ENCODE data around the gene CTSD. TPM values are rescaled to one million over a fixed set of nuclear protein-coding genes. Genes with fewer than 3 reads are reported as not detected.

CTSD gene
- total RNA-seq, 5 donors from 2014 or later (not counting 1 experiment from before 2014, with no cell fraction given) = 91.9 to 187 (median 163) TPM

GRCh38 chr11:1761110-1761856, 2.4 kb downstream of the CTSD start:
- ATAC-seq (replicated peaks in 1 of 4) = no peak
- no peaks in the 10 kb centered on the region for H3K36me3 Mint-ChIP-seq
- no peaks in the 10 kb centered on the region for H3K27me3 Mint-ChIP-seq
- Histone ChIP-seq H3K27ac (ENCODE audit: low read length) (no peak overlapping the region), H3K9me3 (no peaks in the 10 kb centered on the region), H3K36me3 (ENCODE audit: control insufficient read depth in 2 of 2, extremely low read depth in 1 of 2, insufficient read depth in 1 of 2, low read length in 1 of 2) (peaks cover 4 to 27% of the 10 kb centered on the region in 2 donors), H3K4me1 (ENCODE audit: control insufficient read depth in 1 of 2, extremely low read depth in 1 of 2, insufficient read depth in 2 of 2, low read length in 2 of 2) (peaks cover 36 to 79% of the 10 kb centered on the region in 2 experiments), H3K27me3 (replicated peaks in 1 of 2; ENCODE audit: control insufficient read depth in 2 of 2, extremely low read depth in 1 of 2, insufficient read depth in 2 of 2, low read length in 1 of 2) (no peaks in the 10 kb centered on the region), H3K4me3 (ENCODE audit: control insufficient read depth in 1 of 2, extremely low read depth in 1 of 2, low read length in 1 of 2) (peak overlapping the region in 1 of 2 donors; percentile 74)
- peaks cover 50 to 71% (median 64%) of the 10 kb centered on the region in 3 donors for H3K4me1 Mint-ChIP-seq
- peak overlapping the region; percentile 82 to 87 for H3K27ac Mint-ChIP-seq
- CTCF ChIA-PET = no interaction called here
- DNase-seq = no peak
- H3K9me3 Mint-ChIP-seq = no peaks in the 10 kb centered on the region
- H3K4me3 Mint-ChIP-seq = peak overlapping the region; percentile 73 to 92 (median 80)
- 94% methylated on average over 26 of the region's 28 CpGs for WGBS (ENCODE audit: insufficient coverage)
- POLR2A ChIA-PET = no interaction called here

DNA sequence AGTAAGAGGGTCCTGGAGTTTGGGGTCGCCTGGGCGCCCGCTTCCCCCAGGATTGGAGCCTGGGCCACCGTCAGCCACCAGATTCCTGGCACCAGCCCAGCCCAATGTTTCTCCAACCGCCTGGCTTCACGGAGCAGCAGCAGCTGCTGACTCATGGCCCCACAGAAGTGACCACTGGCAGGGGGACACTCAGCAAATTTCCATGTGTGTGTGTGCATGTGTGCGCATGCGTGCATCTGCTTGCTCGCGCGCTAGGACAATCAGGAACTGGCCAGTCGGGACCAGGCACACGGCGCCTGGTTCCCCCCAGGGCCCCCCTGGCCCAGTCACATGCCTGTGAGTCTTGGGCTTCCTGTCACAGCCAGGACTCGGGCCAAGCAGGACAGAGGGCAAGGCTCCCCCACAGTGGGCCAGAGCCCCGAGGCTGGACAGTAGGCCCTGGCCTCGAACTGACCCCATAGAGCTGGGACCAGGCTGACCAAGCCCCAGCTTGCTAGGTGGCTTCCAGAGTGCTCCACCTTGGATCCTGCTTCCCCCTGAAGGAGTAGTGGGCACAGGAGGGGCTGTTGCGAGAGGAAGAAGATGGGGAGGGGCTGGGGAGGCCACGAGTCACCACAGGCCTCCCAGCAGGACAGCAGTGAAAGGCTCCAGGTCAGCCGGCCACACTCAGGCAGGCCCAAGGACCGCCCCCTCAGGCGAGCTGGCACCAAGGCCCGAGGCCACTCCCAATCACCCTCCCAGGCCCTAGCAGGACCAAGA, 3.2 kb downstream of the CTSD start:
- no peaks in the 10 kb centered on the region for H3K9me3 ChIP-seq
- Mint-ChIP-seq H3K9me3 (no peaks in the 10 kb centered on the region), H3K27ac (peak overlapping the region in 1 of 2 donors; percentile 16), H3K4me3 (peak overlapping the region in 2 of 3 donors; percentile 28 to 92), H3K27me3 (no peaks in the 10 kb centered on the region), H3K36me3 (peaks cover 5% of the 10 kb centered on the region), H3K4me1 (peaks cover 57 to 79% (median 71%) of the 10 kb centered on the region in 3 donors)
- WGBS (ENCODE audit: insufficient coverage) = 85% methylated on average over 17 of the region's 23 CpGs
- no peak overlapping the region for H3K4me3 ChIP-seq (ENCODE audit: control insufficient read depth in 1 of 2, extremely low read depth in 1 of 2, low read length in 1 of 2)
- DNase-seq (peak in 1 of 35 experiments; percentile 43), ATAC-seq (replicated peaks in 1 of 4) (no peak)
- H3K27ac ChIP-seq (ENCODE audit: low read length) = no peak overlapping the region
- no peaks in the 10 kb centered on the region for H3K27me3 ChIP-seq (replicated peaks in 1 of 2; ENCODE audit: control insufficient read depth in 2 of 2, extremely low read depth in 1 of 2, insufficient read depth in 2 of 2, low read length in 1 of 2)
- peaks cover 4 to 29% of the 10 kb centered on the region in 2 donors for H3K36me3 ChIP-seq (ENCODE audit: control insufficient read depth in 2 of 2, extremely low read depth in 1 of 2, insufficient read depth in 1 of 2, low read length in 1 of 2)
- POLR2A ChIA-PET = no interaction called here
- peaks cover 43 to 86% of the 10 kb centered on the region in 2 experiments for H3K4me1 ChIP-seq (ENCODE audit: control insufficient read depth in 1 of 2, extremely low read depth in 1 of 2, insufficient read depth in 2 of 2, low read length in 2 of 2)
- CTCF ChIA-PET = no interaction called here

GRCh38 chr11:1759851-1760220, 3.9 kb downstream of the CTSD start:
- ATAC-seq (replicated peaks in 1 of 4) (no peak), DNase-seq (no peak)
- Histone ChIP-seq H3K27me3 (replicated peaks in 1 of 2; ENCODE audit: control insufficient read depth in 2 of 2, extremely low read depth in 1 of 2, insufficient read depth in 2 of 2, low read length in 1 of 2) (peaks cover 0 to 5% of the 10 kb centered on the region in 2 experiments), H3K4me3 (ENCODE audit: control insufficient read depth in 1 of 2, extremely low read depth in 1 of 2, low read length in 1 of 2) (no peak overlapping the region), H3K36me3 (ENCODE audit: control insufficient read depth in 2 of 2, extremely low read depth in 1 of 2, insufficient read depth in 1 of 2, low read length in 1 of 2) (peaks cover 4 to 35% of the 10 kb centered on the region in 2 donors), H3K27ac (ENCODE audit: low read length) (peak overlapping the region; percentile 36), H3K9me3 (no peaks in the 10 kb centered on the region), H3K4me1 (ENCODE audit: control insufficient read depth in 1 of 2, extremely low read depth in 1 of 2, insufficient read depth in 2 of 2, low read length in 2 of 2) (peaks cover 50 to 93% of the 10 kb centered on the region in 2 experiments)
- ChIA-PET CTCF (no interaction called here), POLR2A (no interaction called here)
- peak overlapping the region; percentile 58 to 61 for H3K27ac Mint-ChIP-seq
- no peaks in the 10 kb centered on the region for H3K27me3 Mint-ChIP-seq
- WGBS (ENCODE audit: insufficient coverage) = 30% methylated on average over 5 of the region's 5 CpGs
- peaks cover 64 to 86% (median 78%) of the 10 kb centered on the region in 3 donors for H3K4me1 Mint-ChIP-seq
- H3K9me3 Mint-ChIP-seq = no peaks in the 10 kb centered on the region
- H3K36me3 Mint-ChIP-seq = peaks cover 10% of the 10 kb centered on the region
- H3K4me3 Mint-ChIP-seq = peak overlapping the region in 1 of 3 donors; percentile 92

GRCh38 chr11:1759151-1759850, 4.4 kb downstream of the CTSD start:
- whole genome bisulfite sequencing (ENCODE audit: insufficient coverage) = 85% methylated on average over 20 of the region's 23 CpGs
- Histone ChIP-seq H3K27ac (ENCODE audit: low read length) (peak overlapping the region; percentile 75), H3K4me3 (ENCODE audit: control insufficient read depth in 1 of 2, extremely low read depth in 1 of 2, low read length in 1 of 2) (peak overlapping the region in 1 of 2 donors; percentile 3), H3K4me1 (ENCODE audit: control insufficient read depth in 1 of 2, extremely low read depth in 1 of 2, insufficient read depth in 2 of 2, low read length in 2 of 2) (peaks cover 53 to 93% of the 10 kb centered on the region in 2 experiments), H3K36me3 (ENCODE audit: control insufficient read depth in 2 of 2, extremely low read depth in 1 of 2, insufficient read depth in 1 of 2, low read length in 1 of 2) (peaks cover 4 to 40% of the 10 kb centered on the region in 2 donors), H3K27me3 (replicated peaks in 1 of 2; ENCODE audit: control insufficient read depth in 2 of 2, extremely low read depth in 1 of 2, insufficient read depth in 2 of 2, low read length in 1 of 2) (peaks cover 0 to 8% of the 10 kb centered on the region in 2 experiments), H3K9me3 (no peaks in the 10 kb centered on the region)
- Mint-ChIP-seq H3K27ac (peak overlapping the region; percentile 90 to 91), H3K27me3 (no peaks in the 10 kb centered on the region), H3K4me1 (peaks cover 70 to 83% (median 77%) of the 10 kb centered on the region in 3 donors), H3K36me3 (peaks cover 12% of the 10 kb centered on the region), H3K9me3 (no peaks in the 10 kb centered on the region), H3K4me3 (peak overlapping the region; percentile 9 to 92 (median 52))
- ATAC-seq (replicated peaks in 1 of 4) (no peak), DNase-seq (no peak)
- ChIA-PET POLR2A (no interaction called here), CTCF (no interaction called here)

GRCh38 chr11:1758611-1759150, 5.0 kb downstream of the CTSD start:
- WGBS (ENCODE audit: insufficient coverage) = 40% methylated on average over 10 of the region's 21 CpGs
- H3K27ac ChIP-seq (ENCODE audit: low read length) = peak overlapping the region; percentile 75

More at GRCh38 chr11:1758611-1759150, 5.0 kb downstream of the CTSD start:
- H3K4me1 Mint-ChIP-seq = peaks cover 70 to 82% (median 75%) of the 10 kb centered on the region in 3 donors
- peak overlapping the region; percentile 90 to 91 for H3K27ac Mint-ChIP-seq
- H3K9me3 Mint-ChIP-seq = no peaks in the 10 kb centered on the region
- Histone ChIP-seq H3K36me3 (ENCODE audit: control insufficient read depth in 2 of 2, extremely low read depth in 1 of 2, insufficient read depth in 1 of 2, low read length in 1 of 2) (peaks cover 4 to 45% of the 10 kb centered on the region in 2 donors), H3K27me3 (replicated peaks in 1 of 2; ENCODE audit: control insufficient read depth in 2 of 2, extremely low read depth in 1 of 2, insufficient read depth in 2 of 2, low read length in 1 of 2) (peaks cover 0 to 8% of the 10 kb centered on the region in 2 experiments), H3K9me3 (no peaks in the 10 kb centered on the region), H3K4me1 (ENCODE audit: control insufficient read depth in 1 of 2, extremely low read depth in 1 of 2, insufficient read depth in 2 of 2, low read length in 2 of 2) (peaks cover 54 to 95% of the 10 kb centered on the region in 2 experiments), H3K4me3 (ENCODE audit: control insufficient read depth in 1 of 2, extremely low read depth in 1 of 2, low read length in 1 of 2) (peak overlapping the region; percentile 42 to 72)
- POLR2A ChIA-PET = no interaction called here
- H3K27me3 Mint-ChIP-seq = no peaks in the 10 kb centered on the region
- no peak for ATAC-seq (replicated peaks in 1 of 4)
- DNase-seq = no peak
- CTCF ChIA-PET = interaction anchor here in 1 of 2 donors (0.6 kb wide), 1 partner anchor 74 kb away, joined by 3 read pairs; no protein-coding TSS in a partner anchor
- peak overlapping the region; percentile 52 to 92 (median 63) for H3K4me3 Mint-ChIP-seq
- peaks cover 12% of the 10 kb centered on the region for H3K36me3 Mint-ChIP-seq
